ENCODE data around the gene GGTLC2. TPM values are rescaled to one million over a fixed set of nuclear protein-coding genes. Genes with fewer than 3 reads are reported as not detected.
"Not testable (repeated sequence)": the region's sequence is repeated elsewhere in the genome, so short reads cannot be mapped to it uniquely, and the experiment has no call there.

GGTLC2 gene
- total RNA-seq, 3 donors from 2014 or later: not detected

- H3K27me3 ChIP-seq: no peaks in the 10 kb centered on the region
- H3K4me3 ChIP-seq: no peak overlapping the region
- H3K4me1 ChIP-seq: no peaks in the 10 kb centered on the region
- intact Hi-C loops (cut with DNase I; ENCODE audit: low total_unique reads): no loop called here
- H3K36me3 ChIP-seq: no peaks in the 10 kb centered on the region
- no peaks in the 10 kb centered on the region for H3K9me3 ChIP-seq
- TF ChIP-seq POLR2A (IDR thresholded peaks at IDR 0.05): no peak
- TF ChIP-seq POLR2AphosphoS5 (IDR thresholded peaks at IDR 0.05): no peak
- TF ChIP-seq CTCF (IDR thresholded peaks at IDR 0.05): no peak
- no peak overlapping the region for H3K27ac ChIP-seq
- DNase-seq (ENCODE audit: low spot score in 2 of 2): no peak
Observed at GRCh38 chr22:22684580-22685561, 40.5 kb downstream of the GGTLC2 start.

GRCh38 chr22:22685586-22685985 is 41.2 kb downstream of the GGTLC2 start:
- TF ChIP-seq POLR2A (IDR thresholded peaks at IDR 0.05) (no peak), CTCF (IDR thresholded peaks at IDR 0.05) (no peak), POLR2AphosphoS5 (IDR thresholded peaks at IDR 0.05) (no peak)
- Histone ChIP-seq H3K4me3 (no peak overlapping the region), H3K4me1 (no peaks in the 10 kb centered on the region), H3K9me3 (no peaks in the 10 kb centered on the region), H3K27ac (no peak overlapping the region), H3K27me3 (no peaks in the 10 kb centered on the region), H3K36me3 (no peaks in the 10 kb centered on the region)
- no peak for DNase-seq (ENCODE audit: low spot score in 2 of 2)
- intact Hi-C loops (cut with DNase I; ENCODE audit: low total_unique reads): no loop called here

- intact Hi-C loops (cut with DNase I; ENCODE audit: low total_unique reads); H3K4me3 ChIP-seq; H3K27ac ChIP-seq; H3K9me3 ChIP-seq; H3K27me3 ChIP-seq; H3K36me3 ChIP-seq; DNase-seq (ENCODE audit: low spot score in 2 of 2); H3K4me1 ChIP-seq: not testable (repeated sequence)
Observed at GRCh38 chr22:22686202-22687115, 42.0 kb downstream of the GGTLC2 start.

GRCh38 chr22:22687638-22688500 is 43.5 kb downstream of the GGTLC2 start:
- Histone ChIP-seq H3K36me3 (no peaks in the 10 kb centered on the region), H3K4me3 (no peak overlapping the region), H3K27ac (no peak overlapping the region), H3K9me3 (no peaks in the 10 kb centered on the region), H3K4me1 (no peaks in the 10 kb centered on the region), H3K27me3 (no peaks in the 10 kb centered on the region)
- intact Hi-C loops (cut with DNase I; ENCODE audit: low total_unique reads): no loop called here
- peak in 2 of 3 donors; percentile 34 to 56 for TF ChIP-seq CTCF (IDR thresholded peaks at IDR 0.05)
- TF ChIP-seq POLR2A (IDR thresholded peaks at IDR 0.05): no peak
- TF ChIP-seq POLR2AphosphoS5 (IDR thresholded peaks at IDR 0.05): no peak
- DNase-seq (ENCODE audit: low spot score in 2 of 2): no peak

Measured in breast epithelium (tissue), 4 donors.